Ovary (tissue), 10 donors: ENCODE data around the gene GSTT2. TPM values are rescaled to one million over a fixed set of nuclear protein-coding genes. Genes with fewer than 3 reads are reported as not detected.
"Not testable (repeated sequence)": the region's sequence is repeated elsewhere in the genome, so short reads cannot be mapped to it uniquely, and the experiment has no call there.

Experiments
- DNase-seq, 5 donors: peaks; one replicate each; pipeline ENCODE4 v3.0.0-alpha.2; 2019 to 2020
- H3K27ac ChIP-seq, 2 donors: fragments of 200-600 bp; one replicate each; pipeline versions ENCODE4 v1.5.1 to v1.8.0; 2019 to 2022
- H3K27me3 ChIP-seq: fragments of 200-600 bp; one replicate; pipeline ENCODE4 v1.8.0; 2022
- H3K36me3 ChIP-seq: fragments of 200-600 bp; sonication (generic); one replicate; pipeline ENCODE4 v1.5.1; 2019
- H3K4me1 ChIP-seq: one replicate; pipeline ENCODE4 v1.8.1; 2013; ENCODE audit warnings: mild to moderate bottlenecking, moderate library complexity; ENCODE audit not compliant: insufficient read depth
- H3K4me3 ChIP-seq: fragments of 200-600 bp; sonication (generic); one replicate; pipeline ENCODE4 v1.5.1; 2017
- H3K9me3 ChIP-seq, 2 donors: fragments of 200-600 bp in 1 of 2; sonication (generic) in 1 of 2; one replicate each; pipeline versions ENCODE4 v1.5.1 to v1.8.1; 2013 to 2019; ENCODE audit warnings: mild to moderate bottlenecking in 1 of 2, moderate library complexity in 1 of 2
- CTCF ChIP-seq, 3 donors: fragments of 450-650 bp in 2 of 3; fragments of 200-600 bp in 1 of 3; IDR thresholded peaks; one replicate each; pipeline versions ENCODE4 v1.5.1 to v1.8.0; 2016 to 2022; ENCODE audit warnings: antibody characterized with exemption in 3 of 3, mild to moderate bottlenecking in 1 of 3
- EP300 ChIP-seq: sonication (generic); formaldehyde crosslinking; IDR thresholded peaks from one replicate; pipeline ENCODE4 v1.6.1; 2017; ENCODE audit warnings: antibody characterized with exemption
- POLR2A ChIP-seq: fragments of 450-650 bp; IDR thresholded peaks from one replicate; pipeline ENCODE4 v1.6.1; 2017; ENCODE audit warnings: antibody characterized with exemption, mild to moderate bottlenecking, moderate library complexity
- WGBS, 3 donors: extraction: QIAGEN DNeasy Blood & Tissue Kit in 1 of 3; methylation state at CpG; one replicate each; pipeline versions ENCODE4 v1.1.5 to v1.1.7; 2013 to 2017; 5-methylcytosine and 5-hydroxymethylcytosine counted together
- intact Hi-C, 4 donors: fragments of 100-400 bp; cut with DNase I; formaldehyde crosslinking; loops; one replicate each; pipeline versions ENCODE4 v1.11.0 to v1.15.1; 2022 to 2023
- long read RNA-seq, 3 donors: library from polyadenylated mRNA in 2 of 3; unstranded in 2 of 3; transcript quantifications; one replicate each; pipeline ENCODE4 v2.0.0 and lab custom pipeline, GENCODE V29; 2021 to 2026
- polyA plus RNA-seq, 2 donors: library from polyadenylated mRNA; stranded (reverse); fragments of 200-250 nt in 1 of 2; fragments of 350-450 nt in 1 of 2; fragmentation: Illumina TruSeq in 1 of 2; extraction: RNeasy Lipid Tissue Mini Kit (QIAGEN cat#74804) in 1 of 2; gene quantifications; one replicate each; pipeline ENCODE4 v1.2.3, GENCODE V29; 2013 to 2014
- total RNA-seq, 7 donors: library from RNA; depleted of rRNA in 2 of 7; stranded (reverse); fragments of >200 nt in 2 of 7; fragmentation: NEBNext Ultra II Directional in 3 of 7; extraction: Animal tissue kit (Norgen Biotek cat#: 25700) in 3 of 7; gene quantifications; one replicate each; pipeline versions ENCODE4 v1.1.0 to v1.2.4, GENCODE V29; 2016 to 2023
- donor health status: DM: no; HTN: no; CAD: no; lungs with moderate emphysema.
- donor health status: DM: no; HTN: no; CAD: no.
- donor health status: Bipolar disorder and iron deficiency.
- donor health status: DM: yes; HTN: yes; CAD: no.
- donor health status: DM: no; HTN: no; CAD: no.
- donor health status: DM: yes; HTN: yes; CAD: no.

The GSTT2 gene
- total RNA-seq = 1 to 10 TPM in 1 of 7 donors, under 1 TPM in 2, not detected in 4; 0.67 to 1.4 (median 0.98) TPM
- polyA plus RNA-seq = 1 to 10 TPM in 1 of 2 donors, under 1 TPM in 1; 0.33 to 1.8 TPM
- long read RNA-seq, donor 1, partial matches to known transcripts = 4 of 6 reads
- long read RNA-seq, donor 1, other reads (novel, unspliced or antisense) = 2 of 6 reads
- long read RNA-seq, donor 2, partial matches to known transcripts = 8 of 8 reads
- long read RNA-seq, donor 2, other reads (novel, unspliced or antisense) = 0 of 8 reads
- long read RNA-seq, donor 3, partial matches to known transcripts = 0 of 1 reads
- long read RNA-seq, donor 3, other reads (novel, unspliced or antisense) = 1 of 1 reads

GRCh38 chr22:23979557-23980240 lies at the start of gene GSTT2:
TSS of gene GSTT2 (plus strand) at chr22:23980134.
- DNase-seq, H3K27ac ChIP-seq, H3K9me3 ChIP-seq, H3K27me3 ChIP-seq, H3K4me3 ChIP-seq, intact Hi-C loops, H3K36me3 ChIP-seq, H3K4me1 ChIP-seq: not testable (repeated sequence)
- WGBS, 3 donors = no CpG with 5 or more reads among the region's 41 CpGs

- H3K36me3 ChIP-seq = no peaks in the 10 kb centered on the region
- DNase-seq = no peak
- no peaks in the 10 kb centered on the region for H3K4me1 ChIP-seq
- H3K27me3 ChIP-seq = no peaks in the 10 kb centered on the region
- no peak overlapping the region for H3K4me3 ChIP-seq
- H3K27ac ChIP-seq = no peak overlapping the region
- TF ChIP-seq POLR2A = no peak
- no peak for TF ChIP-seq CTCF (IDR thresholded peaks at IDR 0.05)
- TF ChIP-seq EP300 = no peak
- intact Hi-C loops = no loop called here
- H3K9me3 ChIP-seq = no peaks in the 10 kb centered on the region
- WGBS, 3 donors = 46 to 64% (median 56%) methylated on average over 5 of the region's 5 CpGs
Observed at GRCh38 chr22:23938328-23939016, 41.5 kb upstream of the GSTT2 start.

GRCh38 chr22:23939017-23939357 lies 40.9 kb upstream of the GSTT2 start:
- H3K27me3 ChIP-seq = no peaks in the 10 kb centered on the region
- H3K9me3 ChIP-seq = no peaks in the 10 kb centered on the region
- no peaks in the 10 kb centered on the region for H3K36me3 ChIP-seq
- no peaks in the 10 kb centered on the region for H3K4me1 ChIP-seq
- 60 to 73% (median 60%) methylated on average over 3 of the region's 3 CpGs for WGBS, 3 donors
- no peak for DNase-seq
- H3K4me3 ChIP-seq = no peak overlapping the region
- H3K27ac ChIP-seq = no peak overlapping the region
- TF ChIP-seq POLR2A (no peak), CTCF (IDR thresholded peaks at IDR 0.05) (no peak), EP300 (no peak)
- intact Hi-C loops = no loop called here

DNA sequence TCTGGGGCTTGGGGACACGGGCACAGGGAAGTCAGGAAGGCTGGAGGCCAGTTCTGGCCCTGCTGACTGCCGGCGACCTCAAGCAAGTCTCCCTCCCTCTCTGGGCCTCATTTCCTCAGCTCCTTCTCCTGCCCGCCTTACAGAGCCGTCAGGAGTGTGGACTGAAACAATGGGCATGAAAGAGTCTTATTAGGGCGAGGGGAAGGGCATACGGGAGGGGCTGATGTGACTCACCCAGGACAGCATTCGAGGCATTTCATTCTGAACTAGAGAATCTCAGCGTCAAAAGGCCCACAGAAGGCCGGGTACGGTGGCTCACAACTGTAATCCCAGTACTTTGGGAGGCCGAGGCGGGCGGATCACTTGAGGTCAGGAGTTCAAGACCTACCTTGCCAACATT lies 39.8 kb upstream of the GSTT2 start:
- H3K9me3 ChIP-seq, H3K4me1 ChIP-seq, intact Hi-C loops, H3K36me3 ChIP-seq, H3K27me3 ChIP-seq, H3K4me3 ChIP-seq, H3K27ac ChIP-seq, DNase-seq: not testable (repeated sequence)
- no CpG with 5 or more reads among the region's 14 CpGs for WGBS, 3 donors

- DNase-seq, H3K4me1 ChIP-seq, H3K4me3 ChIP-seq, H3K27me3 ChIP-seq, H3K9me3 ChIP-seq, H3K36me3 ChIP-seq, intact Hi-C loops, H3K27ac ChIP-seq: not testable (repeated sequence)
- WGBS, 3 donors = 0 to 70% (median 0%) methylated on average over 1 to 3 of the region's 3 CpGs
Observed at GRCh38 chr22:23947391-23947790, 32.5 kb upstream of the GSTT2 start.

DNA sequence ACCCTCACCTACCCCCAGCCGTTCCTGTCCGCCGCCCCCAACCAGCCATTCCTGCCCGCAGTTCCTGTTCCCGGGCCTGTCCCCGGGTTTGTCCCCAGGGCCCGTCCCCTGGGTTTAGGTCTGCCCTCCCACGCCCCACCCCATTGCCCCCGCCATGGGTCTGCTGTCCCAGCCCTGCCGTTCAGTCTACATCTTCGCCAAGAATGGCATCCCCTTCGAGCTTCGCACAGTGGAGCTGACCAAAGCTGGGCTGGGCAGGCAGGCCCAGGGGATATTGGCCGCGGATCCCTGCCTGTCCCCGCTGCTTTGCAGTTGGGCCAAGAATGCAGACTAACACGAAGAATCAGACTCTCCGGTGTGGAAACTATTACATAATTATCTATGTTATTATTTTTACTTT lies 30.2 kb upstream of the GSTT2 start:
- 82 to 86% (median 83%) methylated on average over 16 to 18 of the region's 18 CpGs for WGBS, 3 donors
- H3K9me3 ChIP-seq, H3K36me3 ChIP-seq, H3K4me3 ChIP-seq, H3K27me3 ChIP-seq, H3K27ac ChIP-seq, H3K4me1 ChIP-seq, DNase-seq: not testable (repeated sequence)
- intact Hi-C loops = loop anchor here in 2 of 4 donors (10.0 kb wide), 2 partner anchors 85 to 225 kb away; no protein-coding TSS in a partner anchor

- not testable (repeated sequence) for H3K4me3 ChIP-seq, H3K27ac ChIP-seq, H3K27me3 ChIP-seq, H3K9me3 ChIP-seq, H3K36me3 ChIP-seq, H3K4me1 ChIP-seq, DNase-seq
- intact Hi-C loops = loop anchor here in 2 of 4 donors (10.0 kb wide), 2 partner anchors 87 to 223 kb away; no protein-coding TSS in a partner anchor
- 73 to 100% (median 86%) methylated on average over 2 of the region's 2 CpGs for WGBS, 3 donors
Observed at GRCh38 chr22:23951383-23951782, 28.6 kb upstream of the GSTT2 start.

- not testable (repeated sequence) for H3K4me3 ChIP-seq, H3K27ac ChIP-seq, H3K4me1 ChIP-seq, H3K27me3 ChIP-seq, H3K36me3 ChIP-seq, H3K9me3 ChIP-seq
- peak in 1 of 5 donors; percentile 12 for DNase-seq
- WGBS, 3 donors = 68 to 72% (median 69%) methylated on average over 11 of the region's 11 CpGs
- intact Hi-C loops = loop anchor here in 2 of 4 donors (10.0 kb wide), 2 partner anchors 88 to 222 kb away; no protein-coding TSS in a partner anchor
Observed at GRCh38 chr22:23952794-23953405, 27.0 kb upstream of the GSTT2 start.

DNA sequence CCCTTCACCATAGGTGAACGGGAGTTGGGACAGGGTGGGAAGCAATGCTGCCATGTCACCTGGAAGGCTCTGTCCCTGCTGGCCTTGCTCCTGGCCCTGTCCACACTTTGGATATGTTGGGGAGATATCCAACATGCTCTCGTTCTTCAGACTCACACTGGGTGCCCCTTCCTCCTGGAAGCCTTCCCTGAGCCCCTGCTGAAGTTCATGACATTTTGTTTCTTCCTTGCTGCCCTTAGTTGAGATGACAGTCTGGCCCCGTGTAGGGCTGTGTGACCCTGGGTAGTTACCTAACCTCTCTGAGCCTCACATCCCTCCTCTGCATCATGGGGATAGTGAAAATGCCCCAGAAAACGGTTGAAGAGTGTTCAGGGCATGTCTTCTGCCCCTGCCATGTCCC lies 26.4 kb upstream of the GSTT2 start:
- not testable (repeated sequence) for H3K27ac ChIP-seq, H3K4me3 ChIP-seq, H3K9me3 ChIP-seq, H3K36me3 ChIP-seq, DNase-seq, H3K4me1 ChIP-seq, H3K27me3 ChIP-seq
- intact Hi-C loops = loop anchor here in 2 of 4 donors (10.0 kb wide), 2 partner anchors 89 to 221 kb away; no protein-coding TSS in a partner anchor
- WGBS, 3 donors = 68 to 72% (median 69%) methylated on average over 4 of the region's 4 CpGs
